ENCODE results near the gene B4GALT3. TPM values are rescaled to one million over a fixed set of nuclear protein-coding genes. Genes with fewer than 3 reads are reported as not detected.

B4GALT3 gene
- total RNA-seq, 3 donors from 2014 or later: 23.4 to 41.3 (median 29.4) TPM

DNA sequence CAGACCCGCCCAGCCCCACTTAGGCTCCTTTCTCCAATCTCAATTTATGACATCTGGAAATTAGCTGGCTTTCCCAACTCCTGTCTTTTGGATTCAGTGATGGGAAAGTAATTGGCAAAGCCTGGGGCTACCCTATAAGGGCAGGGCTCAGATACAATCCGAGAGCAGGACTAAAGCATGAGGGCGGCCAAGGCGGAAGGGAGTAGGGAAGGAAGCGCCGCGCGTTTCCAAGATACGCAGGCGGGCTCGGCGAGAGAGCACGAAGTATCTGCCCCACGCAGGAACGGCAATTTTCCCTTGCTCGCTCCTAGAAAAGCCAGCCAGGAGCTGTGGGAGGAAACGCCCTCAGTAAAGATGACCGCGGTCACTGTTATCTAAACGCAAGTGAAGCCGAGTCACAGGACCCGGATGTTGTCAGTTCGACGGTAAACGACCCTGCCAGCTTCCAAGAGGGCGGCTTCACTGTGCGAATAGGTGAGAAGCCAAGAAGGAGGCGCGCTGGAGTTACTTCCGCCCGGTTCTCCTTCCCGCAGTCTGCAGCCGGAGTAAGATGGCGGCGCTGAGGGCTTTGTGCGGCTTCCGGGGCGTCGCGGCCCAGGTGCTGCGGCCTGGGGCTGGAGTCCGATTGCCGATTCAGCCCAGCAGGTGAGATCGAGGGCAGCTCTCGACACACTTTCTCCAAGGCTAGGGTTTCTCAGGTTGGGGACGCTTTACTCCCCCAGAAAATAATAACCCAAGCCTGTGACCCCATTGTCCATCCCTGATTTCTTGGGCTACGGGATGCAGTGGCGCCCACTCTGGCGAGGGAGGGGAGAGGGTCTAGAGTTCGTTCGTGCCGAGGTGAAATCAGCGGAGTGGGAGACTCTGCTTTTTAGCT, 24.8 kb upstream of the B4GALT3 start, which contains the start of gene NDUFS2:
Gene NDUFS2 (plus strand): TSS at position 532 of the 877 bp plus-strand sequence. CDS start 19 bp downstream, at position 551.
- H3K36me3 ChIP-seq: no peaks in the 10 kb centered on the region
- H3K4me3 ChIP-seq: peak within 1 kb of the TSS; percentile 69 to 77 (median 76)
- intact Hi-C loops (cut with DNase I; ENCODE audit: low total_unique reads): no loop called here
- H3K27me3 ChIP-seq: no peaks in the 10 kb centered on the region
- peaks cover 24% of the 10 kb centered on the region in 2 donors for H3K4me1 ChIP-seq
- H3K9me3 ChIP-seq: no peaks in the 10 kb centered on the region
- DNase-seq (ENCODE audit: low spot score in 2 of 2): peak; percentile 96 to 99
- H3K27ac ChIP-seq: peak within 1 kb of the TSS; percentile 97 to 98
- TF ChIP-seq, protein P1, sequence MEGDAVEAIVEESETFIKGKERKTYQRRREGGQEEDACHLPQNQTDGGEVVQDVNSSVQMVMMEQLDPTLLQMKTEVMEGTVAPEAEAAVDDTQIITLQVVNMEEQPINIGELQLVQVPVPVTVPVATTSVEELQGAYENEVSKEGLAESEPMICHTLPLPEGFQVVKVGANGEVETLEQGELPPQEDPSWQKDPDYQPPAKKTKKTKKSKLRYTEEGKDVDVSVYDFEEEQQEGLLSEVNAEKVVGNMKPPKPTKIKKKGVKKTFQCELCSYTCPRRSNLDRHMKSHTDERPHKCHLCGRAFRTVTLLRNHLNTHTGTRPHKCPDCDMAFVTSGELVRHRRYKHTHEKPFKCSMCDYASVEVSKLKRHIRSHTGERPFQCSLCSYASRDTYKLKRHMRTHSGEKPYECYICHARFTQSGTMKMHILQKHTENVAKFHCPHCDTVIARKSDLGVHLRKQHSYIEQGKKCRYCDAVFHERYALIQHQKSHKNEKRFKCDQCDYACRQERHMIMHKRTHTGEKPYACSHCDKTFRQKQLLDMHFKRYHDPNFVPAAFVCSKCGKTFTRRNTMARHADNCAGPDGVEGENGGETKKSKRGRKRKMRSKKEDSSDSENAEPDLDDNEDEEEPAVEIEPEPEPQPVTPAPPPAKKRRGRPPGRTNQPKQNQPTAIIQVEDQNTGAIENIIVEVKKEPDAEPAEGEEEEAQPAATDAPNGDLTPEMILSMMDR (IDR thresholded peaks at IDR 0.05): peak in 1 of 3 donors; percentile 9
- peak; percentile 84 to 93 (median 90) for TF ChIP-seq POLR2AphosphoS5 (IDR thresholded peaks at IDR 0.05)
- TF ChIP-seq POLR2A (IDR thresholded peaks at IDR 0.05): peak; percentile 62

GRCh38 chr1:161200992-161201835, 23.9 kb upstream of the B4GALT3 start:
- Histone ChIP-seq H3K4me3 (peak overlapping the region; percentile 69 to 77 (median 76)), H3K9me3 (no peaks in the 10 kb centered on the region), H3K36me3 (no peaks in the 10 kb centered on the region), H3K4me1 (peaks cover 24% of the 10 kb centered on the region in 2 donors), H3K27ac (peak overlapping the region; percentile 97 to 98), H3K27me3 (no peaks in the 10 kb centered on the region)
- TF ChIP-seq POLR2AphosphoS5 (IDR thresholded peaks at IDR 0.05) (no peak), POLR2A (IDR thresholded peaks at IDR 0.05) (no peak)
- TF ChIP-seq, protein P1 (IDR thresholded peaks at IDR 0.05): no peak
- intact Hi-C loops (cut with DNase I; ENCODE audit: low total_unique reads): no loop called here
- no peak for DNase-seq (ENCODE audit: low spot score in 2 of 2)

GRCh38 chr1:161200421-161200991, 23.2 kb upstream of the B4GALT3 start:
- Histone ChIP-seq H3K4me3 (peak overlapping the region in 1 of 3 donors; percentile 69), H3K4me1 (peaks cover 24% of the 10 kb centered on the region in 2 donors), H3K36me3 (no peaks in the 10 kb centered on the region), H3K27ac (peak overlapping the region; percentile 97 to 98), H3K9me3 (no peaks in the 10 kb centered on the region), H3K27me3 (no peaks in the 10 kb centered on the region)
- TF ChIP-seq POLR2AphosphoS5 (IDR thresholded peaks at IDR 0.05) (no peak), POLR2A (IDR thresholded peaks at IDR 0.05) (no peak)
- TF ChIP-seq, protein P1 (IDR thresholded peaks at IDR 0.05): no peak
- intact Hi-C loops (cut with DNase I; ENCODE audit: low total_unique reads): no loop called here
- no peak for DNase-seq (ENCODE audit: low spot score in 2 of 2)

GRCh38 chr1:161199506-161200139, 22.3 kb upstream of the B4GALT3 start:
- no peak for DNase-seq (ENCODE audit: low spot score in 2 of 2)
- Histone ChIP-seq H3K4me3 (peak overlapping the region in 2 of 3 donors; percentile 47 to 69), H3K27ac (peak overlapping the region; percentile 97 to 98), H3K27me3 (no peaks in the 10 kb centered on the region), H3K4me1 (peaks cover 24% of the 10 kb centered on the region in 2 donors), H3K9me3 (no peaks in the 10 kb centered on the region), H3K36me3 (no peaks in the 10 kb centered on the region)
- intact Hi-C loops (cut with DNase I; ENCODE audit: low total_unique reads): no loop called here
- TF ChIP-seq POLR2A (IDR thresholded peaks at IDR 0.05) (no peak), POLR2AphosphoS5 (IDR thresholded peaks at IDR 0.05) (no peak)
- TF ChIP-seq, protein P1 (IDR thresholded peaks at IDR 0.05): no peak
